Gastrocnemius medialis (tissue), 4 donors: ENCODE measurements around the gene PLA2G2D.

Source experiments
- CTCF ChIP-seq, 5 experiments: fragments of 450-650 bp in 3 of 5; fragments of 200-600 bp in 2 of 5; sonication (generic) in 2 of 5; IDR thresholded peaks in 4 of 5; conservative IDR thresholded peaks in 1 of 5; 1 replicate in 4 of 5; 2 replicates in 1 of 5; pipeline ENCODE4 v1.5.1; 2016 to 2019; ENCODE audit warnings: antibody characterized with exemption in 5 of 5, mild to moderate bottlenecking in 3 of 5, moderate library complexity in 3 of 5
- POLR2A ChIP-seq, 2 donors: fragments of 450-650 bp; IDR thresholded peaks; one replicate each; pipeline ENCODE4 v1.6.1; 2017; ENCODE audit warnings: antibody characterized with exemption in 2 of 2, mild to moderate bottlenecking in 2 of 2, moderate library complexity in 2 of 2

DNA sequence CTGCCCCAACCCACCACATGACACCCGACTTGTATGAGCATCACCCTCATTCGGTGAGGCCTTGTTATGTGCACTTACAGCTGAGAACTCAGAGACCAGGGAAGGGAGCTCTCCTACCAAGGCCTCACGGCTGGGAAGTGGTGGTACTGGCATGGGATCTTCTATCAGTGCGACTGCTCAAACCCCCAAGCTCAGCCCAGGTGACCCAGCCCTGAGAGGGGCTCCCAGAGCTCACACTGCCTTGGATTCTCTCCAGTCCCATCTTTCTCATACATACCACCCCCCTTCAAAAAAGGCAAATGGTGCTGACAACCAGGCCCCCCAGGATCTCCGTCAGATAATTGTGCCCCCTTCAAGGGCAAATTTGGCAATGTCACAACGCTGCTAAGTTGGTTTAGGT lies 19.0 kb upstream of the PLA2G2D start:
- TF ChIP-seq POLR2A (IDR thresholded peaks at IDR 0.05) (no peak), CTCF (IDR thresholded peaks at IDR 0.05 in 4 of 5, conservative IDR thresholded peaks at IDR 0.05 in 1 of 5) (no peak)
